ENCODE measurements around the gene PMCH.
"Not testable (repeated sequence)": the region's sequence is repeated elsewhere in the genome, so short reads cannot be mapped to it uniquely, and the experiment has no call there.

PMCH gene

GRCh38 chr12:102197789-102198188 is at the start of gene PMCH:
TSS of gene PMCH (minus strand) at chr12:102197833. CDS start at chr12:102197770, 63 bp downstream.
- Histone ChIP-seq H3K27ac (no peak within 1 kb of the TSS), H3K36me3 (ENCODE audit: control insufficient read depth, insufficient read depth, low read length) (no peaks in the 10 kb centered on the region), H3K4me3 (ENCODE audit: low read depth, low read length) (no peak within 1 kb of the TSS), H3K79me2 (no peaks in the 10 kb centered on the region), H3K4me1 (no peaks in the 10 kb centered on the region), H2AFZ (no peak within 1 kb of the TSS), H3K9me3 (ENCODE audit: control insufficient read depth, low read length) (no peaks in the 10 kb centered on the region), H3K27me3 (ENCODE audit: control insufficient read depth, insufficient read depth, low read length) (no peaks in the 10 kb centered on the region), H3K4me2 (ENCODE audit: low read length) (no peak within 1 kb of the TSS), H3K9ac (no peak within 1 kb of the TSS)
- TF ChIP-seq CTCF (IDR thresholded peaks at IDR 0.05) = no peak

GRCh38 chr12:102240859-102241258 is 43.2 kb upstream of the PMCH start:
- not testable (repeated sequence) for H3K4me2 ChIP-seq (ENCODE audit: low read length); H3K36me3 ChIP-seq (ENCODE audit: control insufficient read depth, insufficient read depth, low read length); H3K4me3 ChIP-seq (ENCODE audit: low read depth, low read length); H3K27me3 ChIP-seq (ENCODE audit: control insufficient read depth, insufficient read depth, low read length); H3K9me3 ChIP-seq (ENCODE audit: control insufficient read depth, low read length); H3K9ac ChIP-seq; H2AFZ ChIP-seq; H3K79me2 ChIP-seq; H3K4me1 ChIP-seq; H3K27ac ChIP-seq

- Histone ChIP-seq H3K4me1 (no peaks in the 10 kb centered on the region), H3K4me2 (ENCODE audit: low read length) (no peak overlapping the region), H3K27me3 (ENCODE audit: control insufficient read depth, insufficient read depth, low read length) (no peaks in the 10 kb centered on the region), H3K27ac (no peak overlapping the region), H2AFZ (no peak overlapping the region), H3K79me2 (no peaks in the 10 kb centered on the region), H3K9ac (no peak overlapping the region), H3K4me3 (ENCODE audit: low read depth, low read length) (no peak overlapping the region), H3K36me3 (ENCODE audit: control insufficient read depth, insufficient read depth, low read length) (no peaks in the 10 kb centered on the region), H3K9me3 (ENCODE audit: control insufficient read depth, low read length) (no peaks in the 10 kb centered on the region)
- TF ChIP-seq CTCF (IDR thresholded peaks at IDR 0.05) = no peak
These were observed 37.0 kb upstream of the PMCH start for GRCh38 chr12:102234599-102234998.

- no peak overlapping the region for H3K9ac ChIP-seq
- no peaks in the 10 kb centered on the region for H3K36me3 ChIP-seq (ENCODE audit: control insufficient read depth, insufficient read depth, low read length)
- no peak overlapping the region for H3K4me3 ChIP-seq (ENCODE audit: low read depth, low read length)
- H3K79me2 ChIP-seq = no peaks in the 10 kb centered on the region
- H3K9me3 ChIP-seq (ENCODE audit: control insufficient read depth, low read length) = no peaks in the 10 kb centered on the region
- no peaks in the 10 kb centered on the region for H3K27me3 ChIP-seq (ENCODE audit: control insufficient read depth, insufficient read depth, low read length)
- no peak overlapping the region for H2AFZ ChIP-seq
- no peak overlapping the region for H3K27ac ChIP-seq
- H3K4me1 ChIP-seq = no peaks in the 10 kb centered on the region
- TF ChIP-seq CTCF (IDR thresholded peaks at IDR 0.05) = no peak
- H3K4me2 ChIP-seq (ENCODE audit: low read length) = no peak overlapping the region
These were observed 34.8 kb upstream of the PMCH start for GRCh38 chr12:102232446-102232845.

- Histone ChIP-seq H3K79me2 (no peaks in the 10 kb centered on the region), H3K4me1 (no peaks in the 10 kb centered on the region)
- no peak for TF ChIP-seq CTCF (IDR thresholded peaks at IDR 0.05)
These were observed 34.4 kb upstream of the PMCH start for GRCh38 chr12:102232036-102232435.

More at GRCh38 chr12:102232036-102232435, 34.4 kb upstream of the PMCH start:
- H3K9ac ChIP-seq = no peak overlapping the region
- H3K9me3 ChIP-seq (ENCODE audit: control insufficient read depth, low read length) = no peaks in the 10 kb centered on the region
- H3K36me3 ChIP-seq (ENCODE audit: control insufficient read depth, insufficient read depth, low read length) = no peaks in the 10 kb centered on the region
- no peak overlapping the region for H3K27ac ChIP-seq
- no peaks in the 10 kb centered on the region for H3K27me3 ChIP-seq (ENCODE audit: control insufficient read depth, insufficient read depth, low read length)
- H3K4me2 ChIP-seq (ENCODE audit: low read length) = no peak overlapping the region
- no peak overlapping the region for H3K4me3 ChIP-seq (ENCODE audit: low read depth, low read length)
- H2AFZ ChIP-seq = no peak overlapping the region

Data from parathyroid adenoma (tissue), 2 donors.